ENCODE data around the gene GYPB.
"Not testable (repeated sequence)": the region's sequence is repeated elsewhere in the genome, so short reads cannot be mapped to it uniquely, and the experiment has no call there.

DNA sequence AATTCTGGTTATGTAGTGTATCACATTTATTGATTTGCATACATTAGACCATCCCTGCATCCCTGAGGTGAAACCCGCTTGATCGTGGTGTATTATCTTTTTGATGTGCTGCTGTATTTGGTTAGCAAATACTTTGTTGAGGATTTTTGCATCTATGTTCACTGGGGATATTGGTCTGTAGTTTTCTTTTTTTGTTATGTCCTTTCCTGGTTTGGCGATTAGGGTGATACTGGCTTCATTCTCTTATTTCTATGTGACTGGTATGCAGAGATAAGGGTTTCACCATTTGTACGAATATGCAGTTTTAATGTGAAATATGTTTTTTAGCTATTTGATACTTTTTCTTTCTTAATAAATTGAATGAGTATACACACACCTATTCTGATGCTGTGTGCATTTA lies 45.2 kb downstream of the GYPB start:
- not testable (repeated sequence) for TF ChIP-seq POLR2A (IDR thresholded peaks at IDR 0.05)
- TF ChIP-seq, protein P1, sequence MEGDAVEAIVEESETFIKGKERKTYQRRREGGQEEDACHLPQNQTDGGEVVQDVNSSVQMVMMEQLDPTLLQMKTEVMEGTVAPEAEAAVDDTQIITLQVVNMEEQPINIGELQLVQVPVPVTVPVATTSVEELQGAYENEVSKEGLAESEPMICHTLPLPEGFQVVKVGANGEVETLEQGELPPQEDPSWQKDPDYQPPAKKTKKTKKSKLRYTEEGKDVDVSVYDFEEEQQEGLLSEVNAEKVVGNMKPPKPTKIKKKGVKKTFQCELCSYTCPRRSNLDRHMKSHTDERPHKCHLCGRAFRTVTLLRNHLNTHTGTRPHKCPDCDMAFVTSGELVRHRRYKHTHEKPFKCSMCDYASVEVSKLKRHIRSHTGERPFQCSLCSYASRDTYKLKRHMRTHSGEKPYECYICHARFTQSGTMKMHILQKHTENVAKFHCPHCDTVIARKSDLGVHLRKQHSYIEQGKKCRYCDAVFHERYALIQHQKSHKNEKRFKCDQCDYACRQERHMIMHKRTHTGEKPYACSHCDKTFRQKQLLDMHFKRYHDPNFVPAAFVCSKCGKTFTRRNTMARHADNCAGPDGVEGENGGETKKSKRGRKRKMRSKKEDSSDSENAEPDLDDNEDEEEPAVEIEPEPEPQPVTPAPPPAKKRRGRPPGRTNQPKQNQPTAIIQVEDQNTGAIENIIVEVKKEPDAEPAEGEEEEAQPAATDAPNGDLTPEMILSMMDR (IDR thresholded peaks at IDR 0.05): not testable (repeated sequence)
